Stimulated activated naive CD8-positive, alpha-beta T cell treated with anti-CD3 and anti-CD28 coated beads, Interleukin-15, amount 100 ng/mL, for 72 hours (primary cell): ENCODE results near the gene ARHGAP22.

Experiments
- ATAC-seq: fragments of 150-1000 bp; cut with Tn5 transposase; 2 replicates; pipeline ENCODE4 v1.10.0; 2021; ENCODE audit warnings: mild to moderate bottlenecking, moderate library complexity
- DNase-seq, 2 donors: peaks; one replicate each; pipeline ENCODE4 v3.0.0; 2021 to 2022
- H3K27ac Mint-ChIP-seq, 2 donors: one replicate each; pipeline ENCODE4 v1.8.0; 2022; ENCODE audit warnings: mild to moderate bottlenecking in 2 of 2, mixed read lengths in 2 of 2, moderate library complexity in 2 of 2
- H3K27me3 Mint-ChIP-seq: one replicate; pipeline ENCODE4 v1.8.0; 2022; ENCODE audit warnings: mixed read lengths
- H3K4me1 Mint-ChIP-seq: one replicate; pipeline ENCODE4 v1.8.0; 2022; ENCODE audit warnings: mild to moderate bottlenecking, mixed read lengths
- H3K4me3 Mint-ChIP-seq, 2 donors: one replicate each; pipeline ENCODE4 v1.8.0; 2022; ENCODE audit warnings: mild to moderate bottlenecking in 2 of 2, mixed read lengths in 2 of 2, moderate library complexity in 1 of 2
- H3K9me3 Mint-ChIP-seq, 2 donors: one replicate each; pipeline ENCODE4 v1.8.0; 2022; ENCODE audit warnings: mixed read lengths in 2 of 2

The ARHGAP22 gene

DNA sequence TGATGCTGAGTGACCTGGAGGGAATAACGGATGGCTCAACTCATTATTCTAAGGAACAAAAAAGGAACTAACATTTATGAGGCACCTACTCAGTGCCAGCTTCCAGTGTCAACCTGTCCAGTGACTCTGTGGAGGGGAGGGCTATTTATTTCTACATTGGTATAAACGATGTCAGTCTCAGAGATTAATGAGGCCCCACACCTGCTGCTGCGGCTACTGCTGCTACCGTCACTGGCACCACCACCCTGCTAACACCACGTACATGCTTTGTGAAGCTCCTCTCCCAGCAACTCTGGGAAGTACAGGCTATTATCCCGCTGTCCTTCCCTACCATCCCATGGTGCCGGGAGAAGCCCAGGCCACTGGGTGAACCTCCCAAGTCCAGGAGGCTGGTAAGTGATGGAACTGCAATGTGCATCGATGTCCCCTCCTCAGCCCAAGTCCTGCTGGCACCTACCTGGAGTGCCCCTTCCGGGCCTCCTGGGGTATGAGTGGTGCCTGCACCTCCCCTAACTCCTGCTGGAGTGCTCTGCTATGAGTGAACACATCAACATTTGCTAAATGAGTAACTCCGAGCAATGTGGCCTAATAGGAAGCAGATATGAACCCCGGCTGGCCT, 101.5 kb downstream of the ARHGAP22 start:
- DNase-seq (no peak), ATAC-seq (no peak)
- Mint-ChIP-seq H3K27ac (no peak overlapping the region), H3K4me1 (no peaks in the 10 kb centered on the region), H3K9me3 (no peaks in the 10 kb centered on the region), H3K27me3 (peaks cover 6% of the 10 kb centered on the region), H3K4me3 (no peak overlapping the region)

DNA sequence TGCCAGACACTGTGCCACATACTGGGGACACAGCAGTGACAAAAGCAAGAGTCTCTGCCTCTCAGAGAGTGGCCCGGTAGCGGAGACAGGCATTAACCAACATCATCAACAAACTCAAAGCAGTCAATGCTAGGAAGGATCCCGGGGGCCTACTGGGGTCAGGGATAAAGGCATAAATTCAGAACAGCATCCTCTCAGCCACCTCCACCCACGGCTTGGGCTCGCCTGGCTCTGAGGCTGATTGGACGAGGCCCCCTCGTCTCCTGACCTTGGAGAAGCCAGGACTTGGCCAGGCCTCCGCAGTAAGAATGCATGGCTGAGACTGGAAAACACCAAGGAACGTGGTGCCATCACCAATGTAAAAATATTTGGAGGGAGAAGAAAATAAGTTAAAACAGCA, 102.1 kb downstream of the ARHGAP22 start:
- no peak for ATAC-seq

DNA sequence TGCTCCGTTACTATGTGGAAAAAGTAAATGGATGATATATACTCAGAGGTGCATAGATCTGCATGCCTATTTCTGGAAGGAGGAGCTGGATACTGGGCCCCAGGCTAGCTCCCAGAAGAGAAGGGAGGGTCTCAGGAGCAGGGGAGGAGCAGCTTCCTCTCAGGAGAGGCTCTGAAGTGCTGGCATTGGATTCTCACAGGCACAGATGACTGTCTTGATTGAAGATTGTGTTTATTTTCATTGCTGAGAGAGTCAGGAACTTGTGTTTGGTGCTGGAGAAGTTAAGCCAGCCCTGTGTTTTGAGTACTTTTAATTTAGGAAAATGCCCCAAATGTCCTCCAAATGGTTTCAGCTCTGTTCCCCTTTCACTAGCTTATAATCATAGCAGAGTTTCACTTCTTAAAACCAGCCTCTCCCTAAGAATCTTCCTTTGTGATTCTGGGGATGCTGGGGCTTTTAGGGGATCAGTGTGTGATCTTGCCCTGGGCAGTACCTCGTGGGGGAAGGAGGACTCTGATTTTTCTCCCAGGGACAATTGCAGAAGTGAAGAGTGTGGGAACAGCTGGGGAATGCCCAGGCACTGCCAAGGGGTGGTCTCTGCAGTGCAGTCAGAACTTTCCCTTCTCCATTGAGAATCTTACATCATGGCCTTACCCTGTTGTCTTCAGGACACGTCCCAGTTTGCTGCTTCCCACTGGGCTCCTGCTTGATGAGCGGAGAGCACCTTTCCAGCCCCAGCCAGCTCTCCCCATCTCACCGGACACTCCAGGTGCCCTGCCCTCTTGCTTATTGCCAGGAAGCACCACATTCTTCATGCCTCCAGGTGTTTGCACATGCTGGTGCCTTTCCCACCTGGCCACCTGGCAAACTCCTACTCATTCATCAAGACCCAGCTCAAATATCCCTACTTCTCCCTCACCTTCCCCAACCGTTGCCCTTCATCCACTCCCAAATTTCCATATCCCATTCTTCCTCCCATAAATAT, 102.8 kb downstream of the ARHGAP22 start:
- peaks cover 14% of the 10 kb centered on the region for H3K27me3 Mint-ChIP-seq
- H3K27ac Mint-ChIP-seq: no peak overlapping the region
- DNase-seq: no peak
- no peaks in the 10 kb centered on the region for H3K4me1 Mint-ChIP-seq
- no peaks in the 10 kb centered on the region for H3K9me3 Mint-ChIP-seq
- H3K4me3 Mint-ChIP-seq: no peak overlapping the region
- no peak for ATAC-seq

More for the DNA sequence above, 102.1 kb downstream of the ARHGAP22 start:
- H3K27ac Mint-ChIP-seq: no peak overlapping the region
- no peaks in the 10 kb centered on the region for H3K9me3 Mint-ChIP-seq
- peaks cover 7% of the 10 kb centered on the region for H3K27me3 Mint-ChIP-seq
- H3K4me3 Mint-ChIP-seq: no peak overlapping the region
- no peaks in the 10 kb centered on the region for H3K4me1 Mint-ChIP-seq
- no peak for DNase-seq

DNA sequence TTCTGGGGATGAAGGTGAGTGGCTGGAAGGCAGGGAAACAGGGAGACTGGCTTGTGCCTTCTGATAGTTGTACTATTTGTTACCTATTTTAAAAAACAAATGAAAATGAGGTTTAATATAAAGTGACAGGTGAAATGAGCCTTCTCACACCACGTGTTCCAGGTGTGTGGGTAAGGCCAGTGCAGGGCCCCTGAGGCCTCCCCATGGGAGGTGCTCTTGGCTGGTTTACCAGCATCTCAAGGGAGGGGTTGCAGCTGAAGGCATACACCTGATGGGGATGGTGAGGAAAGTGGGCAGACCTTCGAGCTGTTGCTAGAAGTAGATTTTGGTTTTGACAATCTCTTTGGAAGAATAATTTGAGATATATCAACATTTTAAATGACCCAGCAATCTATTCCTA, 103.6 kb downstream of the ARHGAP22 start:
- Mint-ChIP-seq H3K27me3 (peaks cover 19% of the 10 kb centered on the region), H3K27ac (no peak overlapping the region), H3K4me1 (no peaks in the 10 kb centered on the region), H3K4me3 (no peak overlapping the region), H3K9me3 (no peaks in the 10 kb centered on the region)
- no peak for ATAC-seq
- DNase-seq: no peak

DNA sequence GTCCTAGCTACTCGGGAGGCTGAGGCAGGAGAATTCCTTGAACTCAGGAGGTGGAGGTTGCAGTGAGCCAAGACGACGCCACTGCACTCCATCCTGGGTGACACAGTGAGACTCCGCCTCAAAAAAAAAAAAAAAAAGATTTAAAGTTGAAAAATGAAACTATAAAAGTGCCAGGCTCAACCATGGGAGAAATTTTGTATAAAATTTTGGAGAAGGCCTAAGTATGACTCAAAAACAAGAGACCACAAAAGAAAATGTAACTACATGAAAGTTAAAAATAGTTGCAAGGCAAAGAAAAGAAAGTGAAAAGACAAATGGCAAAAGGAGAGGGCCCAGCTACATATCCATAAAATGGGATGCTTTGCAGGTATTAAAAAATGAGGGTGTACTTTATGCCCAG, 104.1 kb downstream of the ARHGAP22 start:
- no peaks in the 10 kb centered on the region for H3K4me1 Mint-ChIP-seq
- H3K27ac Mint-ChIP-seq: no peak overlapping the region
- H3K9me3 Mint-ChIP-seq: no peaks in the 10 kb centered on the region
- H3K27me3 Mint-ChIP-seq: peaks cover 19% of the 10 kb centered on the region
- no peak for DNase-seq
- no peak overlapping the region for H3K4me3 Mint-ChIP-seq
- ATAC-seq: no peak

DNA sequence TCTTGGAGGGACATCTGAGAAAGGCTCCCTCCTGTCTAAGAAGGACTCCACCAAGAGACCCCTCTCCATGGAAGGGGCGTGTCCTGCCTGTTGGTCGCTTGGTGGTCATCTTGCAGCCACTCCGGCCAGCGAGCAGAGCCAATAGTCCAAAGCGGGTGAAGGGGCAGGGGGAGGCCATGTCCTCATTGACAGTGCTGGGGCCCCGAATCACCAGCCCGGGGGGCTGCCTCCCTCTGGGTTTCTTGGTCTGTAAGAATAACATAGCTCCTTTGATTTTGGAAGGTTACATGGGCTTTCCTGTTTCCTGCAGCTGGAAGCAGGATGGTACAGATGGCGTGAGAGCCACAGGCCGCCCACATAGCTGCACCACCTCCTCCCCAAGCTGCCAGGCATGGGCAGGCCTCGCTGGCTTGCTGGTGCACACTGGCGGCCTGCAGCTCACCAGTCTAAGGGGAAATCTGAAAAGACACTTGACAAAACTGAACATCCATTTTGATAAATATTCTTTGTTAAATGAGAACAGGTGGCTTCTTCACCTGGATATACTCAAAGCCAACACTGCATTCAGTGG, 105.8 kb downstream of the ARHGAP22 start:
- no peaks in the 10 kb centered on the region for H3K9me3 Mint-ChIP-seq
- H3K4me3 Mint-ChIP-seq: no peak overlapping the region
- H3K4me1 Mint-ChIP-seq: peaks cover 10% of the 10 kb centered on the region
- no peak for DNase-seq
- no peak for ATAC-seq
- H3K27ac Mint-ChIP-seq: no peak overlapping the region
- H3K27me3 Mint-ChIP-seq: peaks cover 28% of the 10 kb centered on the region

DNA sequence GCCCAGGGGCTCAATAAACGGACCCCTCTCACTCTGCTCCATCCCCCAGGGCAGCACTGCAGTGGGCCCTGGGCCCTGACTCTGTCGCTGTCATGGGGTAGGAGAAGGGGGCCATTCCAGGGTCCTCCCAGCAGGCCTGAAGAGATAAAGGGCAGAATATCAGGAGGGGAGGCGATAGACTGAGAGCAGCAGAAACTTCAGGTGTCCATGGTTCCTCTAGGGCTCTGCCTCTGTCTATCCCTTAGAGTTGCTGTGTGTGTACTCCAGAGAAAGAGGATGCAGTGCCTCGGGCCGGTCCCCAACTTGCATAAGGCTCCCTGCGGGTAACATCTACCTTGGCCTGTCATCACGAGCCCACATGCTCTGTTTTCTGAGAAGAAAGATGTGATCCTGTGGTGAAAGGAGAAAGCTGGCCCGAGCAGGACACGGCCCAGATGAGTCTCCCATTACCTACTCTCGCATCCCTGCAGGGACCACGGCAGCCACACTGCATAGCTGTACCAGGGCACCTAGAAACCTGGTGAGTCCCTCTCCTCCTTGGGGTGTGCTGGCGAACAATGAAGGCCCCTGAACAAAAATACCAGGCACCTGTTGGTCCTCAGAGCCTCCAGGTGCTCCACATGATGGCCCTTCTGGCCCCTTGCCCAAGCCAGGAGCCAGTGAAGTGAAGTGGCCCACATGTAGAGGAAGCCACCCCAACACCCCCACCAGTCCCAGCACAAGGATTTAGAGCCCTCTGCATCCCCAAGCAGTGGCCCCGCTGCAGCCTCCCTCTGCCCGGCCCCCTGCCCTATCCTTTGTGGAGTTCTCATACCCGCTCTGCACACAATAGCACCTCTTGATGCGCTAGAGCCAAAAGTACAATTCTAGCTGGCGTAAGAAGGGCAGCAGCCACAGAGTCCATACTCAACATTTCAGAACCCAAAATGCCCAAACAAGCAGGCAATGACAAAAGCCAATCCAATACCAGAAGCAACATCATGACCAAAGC, 106.8 kb downstream of the ARHGAP22 start:
- Mint-ChIP-seq H3K9me3 (no peaks in the 10 kb centered on the region), H3K27me3 (peaks cover 37% of the 10 kb centered on the region), H3K4me1 (peaks cover 18% of the 10 kb centered on the region), H3K4me3 (no peak overlapping the region), H3K27ac (peak overlapping the region in 1 of 2 donors; percentile 86)
- DNase-seq: no peak
- no peak for ATAC-seq

DNA sequence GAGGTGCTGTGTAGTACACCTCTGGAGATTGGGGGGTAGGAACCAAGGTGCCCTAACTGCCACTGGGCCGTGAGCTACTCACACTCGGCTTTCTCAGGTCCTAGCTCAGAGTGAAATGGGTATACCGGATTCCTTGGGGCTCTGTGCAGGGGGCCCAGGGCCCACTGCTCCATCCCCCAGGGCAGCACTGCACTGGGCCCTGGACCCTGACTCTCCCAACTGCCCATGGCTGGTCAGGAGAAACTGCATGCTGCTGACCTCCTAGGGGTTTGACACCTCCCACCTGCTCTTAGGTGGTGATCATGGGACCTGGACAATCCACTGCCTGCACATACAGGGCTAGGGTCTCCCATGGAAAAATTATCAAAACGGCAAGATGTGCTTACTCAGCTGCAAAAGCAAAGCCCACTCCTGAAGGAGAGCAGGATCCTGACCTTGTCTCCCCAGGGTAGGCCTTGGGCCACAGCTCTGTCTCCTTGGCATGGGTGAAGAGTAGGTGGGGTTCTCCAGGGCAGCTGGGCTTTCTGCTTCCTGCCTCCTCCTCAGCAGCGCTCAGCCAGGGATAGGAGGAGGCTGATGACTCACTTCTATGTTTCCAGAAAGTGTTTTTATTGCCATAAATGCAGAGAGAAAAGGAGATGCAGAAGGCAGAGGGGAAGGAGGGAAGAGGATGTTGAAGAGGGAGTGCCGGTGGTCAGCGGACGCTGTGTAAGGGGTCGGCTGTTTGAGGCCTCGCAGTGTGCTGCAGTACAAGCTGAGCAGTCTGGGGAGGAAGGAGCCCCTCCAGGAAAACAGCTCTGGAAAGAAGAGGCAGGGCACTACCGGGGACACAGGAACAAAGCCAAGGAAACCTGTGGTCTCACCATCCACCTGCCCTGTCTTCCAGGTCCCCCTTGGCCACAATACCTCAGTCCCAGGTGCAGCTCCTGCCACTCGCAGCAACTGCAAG, 107.8 kb downstream of the ARHGAP22 start:
- Mint-ChIP-seq H3K27me3 (peaks cover 38% of the 10 kb centered on the region), H3K4me1 (peaks cover 18% of the 10 kb centered on the region), H3K27ac (peak overlapping the region in 1 of 2 donors; percentile 86), H3K9me3 (no peaks in the 10 kb centered on the region), H3K4me3 (no peak overlapping the region)
- no peak for DNase-seq
- no peak for ATAC-seq

DNA sequence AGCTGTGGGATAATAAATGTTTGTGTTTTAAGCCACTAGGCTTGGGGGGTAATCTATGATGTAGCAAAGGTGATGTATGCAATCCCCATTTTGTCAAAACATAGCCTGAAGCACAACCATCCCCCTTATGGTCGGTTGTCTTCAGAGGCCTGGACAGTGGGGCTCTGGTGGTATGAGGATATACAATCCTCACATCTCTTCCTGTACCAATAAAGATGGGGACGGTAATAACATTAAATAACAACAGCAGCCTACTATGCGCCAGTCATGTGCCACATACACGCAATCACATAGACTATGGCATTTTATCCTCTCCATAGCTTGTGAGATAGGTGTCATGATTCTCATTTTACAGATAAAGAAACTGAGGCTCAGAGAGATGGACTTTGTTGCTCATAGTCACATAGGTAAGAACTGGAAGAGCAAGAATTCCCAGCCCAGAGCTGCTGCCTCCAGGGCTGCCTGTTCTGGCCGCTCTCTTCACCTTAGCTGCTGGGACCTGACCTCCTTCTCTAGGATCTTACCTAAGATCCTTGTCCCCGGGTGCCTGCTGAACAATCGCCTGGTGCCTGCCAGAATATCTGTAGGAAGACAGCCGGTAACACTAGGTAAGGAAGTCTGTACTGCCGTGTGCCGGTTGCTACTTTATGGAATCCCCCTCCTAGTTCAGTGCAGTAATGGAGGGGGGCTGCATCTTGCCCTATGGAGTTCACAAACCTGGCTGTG, 108.6 kb downstream of the ARHGAP22 start:
- Mint-ChIP-seq H3K4me1 (peaks cover 18% of the 10 kb centered on the region), H3K9me3 (no peaks in the 10 kb centered on the region), H3K27ac (no peak overlapping the region), H3K4me3 (no peak overlapping the region), H3K27me3 (peaks cover 41% of the 10 kb centered on the region)
- DNase-seq (no peak), ATAC-seq (no peak)

DNA sequence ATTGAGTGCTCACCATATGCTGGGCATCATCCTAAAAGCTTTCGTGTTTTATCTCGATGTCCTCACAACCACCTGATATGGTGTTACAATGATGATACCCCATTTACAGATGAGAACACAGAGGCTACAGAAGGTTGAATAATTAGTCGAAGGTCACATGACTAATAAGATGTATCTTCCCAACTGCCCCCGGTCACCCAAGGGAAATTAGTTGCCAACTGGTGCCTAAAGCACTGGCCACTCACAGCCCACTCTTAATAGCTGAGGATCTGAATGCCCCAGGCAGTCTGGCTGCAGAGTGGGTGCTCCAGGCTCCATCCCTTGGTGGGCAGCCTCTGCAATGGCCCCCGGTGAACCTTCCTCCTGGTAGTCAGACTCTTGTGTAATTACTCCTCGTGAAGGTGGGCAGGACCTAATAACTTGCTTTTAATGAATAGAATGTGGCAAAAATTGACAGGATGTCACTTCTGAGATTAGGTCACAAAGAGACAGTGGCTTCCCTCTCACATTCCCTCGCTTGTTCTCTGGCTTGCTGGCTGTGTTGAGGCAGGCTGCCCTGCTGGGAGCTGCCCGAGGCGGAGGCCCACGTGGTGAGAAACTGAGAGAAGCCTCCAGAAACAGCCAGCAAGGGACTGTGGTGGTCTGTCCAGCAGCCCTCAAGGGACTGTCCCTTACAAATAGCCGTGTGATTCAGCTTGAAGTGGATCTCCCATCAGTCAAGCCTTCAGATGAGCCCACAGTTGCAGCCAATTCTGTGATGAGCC, 109.4 kb downstream of the ARHGAP22 start:
- peaks cover 18% of the 10 kb centered on the region for H3K4me1 Mint-ChIP-seq
- peak overlapping the region in 1 of 2 donors; percentile 68 for H3K27ac Mint-ChIP-seq
- ATAC-seq: no peak
- DNase-seq: no peak
- no peaks in the 10 kb centered on the region for H3K9me3 Mint-ChIP-seq
- H3K27me3 Mint-ChIP-seq: peaks cover 45% of the 10 kb centered on the region
- no peak overlapping the region for H3K4me3 Mint-ChIP-seq

DNA sequence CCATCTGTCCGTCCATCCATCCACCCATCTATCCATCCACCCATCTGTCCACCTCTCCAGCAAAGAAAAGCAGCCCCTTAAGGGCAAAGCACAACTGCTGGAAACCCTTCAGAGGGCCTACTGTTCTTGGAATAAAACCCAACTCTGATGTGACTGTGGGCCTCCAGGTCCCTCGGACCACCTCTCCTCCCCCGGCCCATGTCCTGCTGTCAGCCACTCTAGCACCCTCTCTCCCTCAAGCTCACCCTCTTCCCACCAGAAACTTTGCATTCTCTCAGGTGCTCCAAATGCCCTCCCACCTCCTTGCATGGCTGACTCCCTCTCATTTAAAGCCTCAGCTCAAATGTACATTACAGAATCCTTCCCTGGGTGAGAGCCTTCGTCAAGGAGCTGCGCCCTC, 110.3 kb downstream of the ARHGAP22 start:
- Mint-ChIP-seq H3K27me3 (peaks cover 45% of the 10 kb centered on the region), H3K4me1 (peaks cover 18% of the 10 kb centered on the region), H3K9me3 (no peaks in the 10 kb centered on the region), H3K27ac (no peak overlapping the region), H3K4me3 (peak overlapping the region in 1 of 2 donors; percentile 17)
- no peak for DNase-seq
- no peak for ATAC-seq

DNA sequence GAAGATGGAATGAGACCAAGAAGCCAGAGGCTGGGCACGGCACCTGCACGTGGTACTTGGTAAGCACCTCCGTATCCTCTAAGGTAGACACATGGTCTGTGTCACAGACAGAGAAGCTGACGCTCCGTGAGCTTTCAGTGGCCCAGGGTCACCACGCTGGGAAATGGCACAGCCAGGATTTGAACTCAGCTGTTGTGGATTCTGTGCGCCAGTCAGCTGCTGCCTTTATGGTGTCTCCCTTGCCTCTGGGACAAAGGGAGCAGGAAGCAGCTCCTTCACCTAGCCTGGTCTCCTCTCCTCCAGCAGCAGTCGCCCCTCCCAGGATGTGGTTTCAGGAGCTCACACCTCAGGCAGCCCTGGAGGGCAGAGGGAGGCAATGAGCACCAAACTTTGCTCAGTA, 110.8 kb downstream of the ARHGAP22 start:
- ATAC-seq (no peak), DNase-seq (no peak)
- Mint-ChIP-seq H3K27ac (no peak overlapping the region), H3K27me3 (peaks cover 45% of the 10 kb centered on the region), H3K9me3 (no peaks in the 10 kb centered on the region), H3K4me3 (peak overlapping the region in 1 of 2 donors; percentile 5), H3K4me1 (peaks cover 18% of the 10 kb centered on the region)
